Measurements from ENCODE around the gene CDC42BPG. TPM values are rescaled to one million over a fixed set of nuclear protein-coding genes. Genes with fewer than 3 reads are reported as not detected.

CDC42BPG gene
- total RNA-seq, 1 experiment from 2014 or later: 21.6 TPM

- TF ChIP-seq E2F5 (CRISPR knock-in tag; IDR thresholded peaks at IDR 0.05) (peak; percentile 34; the same call in 1 of the 2 replicates), STAT6 (CRISPR knock-in tag; conservative IDR thresholded peaks at IDR 0.05; ENCODE audit: low read depth) (no peak), ATF3 (CRISPR knock-in tag; conservative IDR thresholded peaks at IDR 0.05) (no peak), SMAD3 (CRISPR knock-in tag; IDR thresholded peaks at IDR 0.05; ENCODE audit: borderline replicate concordance) (0 out of 2 replicates have a peak, but pooled peaks have one; percentile 4), ZNF671 (CRISPR knock-in tag; IDR thresholded peaks at IDR 0.05) (no peak), ZNF416 (CRISPR knock-in tag; IDR thresholded peaks at IDR 0.05) (0 out of 2 replicates have a peak, but pooled peaks have one; percentile 18), EMX1 (CRISPR knock-in tag; IDR thresholded peaks at IDR 0.05) (no peak), MLX (CRISPR knock-in tag; IDR thresholded peaks at IDR 0.05) (no peak), ZNF317 (CRISPR knock-in tag; IDR thresholded peaks at IDR 0.05; ENCODE audit: borderline replicate concordance, low read depth) (no peak), ATF2 (CRISPR knock-in tag; IDR thresholded peaks at IDR 0.05; ENCODE audit: borderline replicate concordance, low read depth) (no peak), RELA (CRISPR knock-in tag; IDR thresholded peaks at IDR 0.05; ENCODE audit: borderline replicate concordance) (0 out of 2 replicates have a peak, but pooled peaks have one; percentile 73), NR1H2 (CRISPR knock-in tag; IDR thresholded peaks at IDR 0.05) (no peak), CREM (CRISPR knock-in tag; IDR thresholded peaks at IDR 0.05) (no peak), ZNF121 (CRISPR knock-in tag; IDR thresholded peaks at IDR 0.05) (no peak), FOXP1 (CRISPR knock-in tag; IDR thresholded peaks at IDR 0.05; ENCODE audit: borderline replicate concordance) (no peak; the same call in 1 of the 2 replicates), ZNF396 (CRISPR knock-in tag; IDR thresholded peaks at IDR 0.05; ENCODE audit: borderline replicate concordance) (no peak), ZNF263 (CRISPR knock-in tag; IDR thresholded peaks at IDR 0.05; ENCODE audit: low read depth) (0 out of 2 replicates have a peak, but pooled peaks have one; percentile 8), RORB (CRISPR knock-in tag; IDR thresholded peaks at IDR 0.05) (0 out of 2 replicates have a peak, but pooled peaks have one; percentile 67), ZNF138 (CRISPR knock-in tag; conservative IDR thresholded peaks at IDR 0.05) (no peak), ZSCAN18 (CRISPR knock-in tag; IDR thresholded peaks at IDR 0.05) (no peak), ZMAT4 (CRISPR knock-in tag; IDR thresholded peaks at IDR 0.05) (peak; percentile 57; the same call in 1 of the 2 replicates)
These were observed 34.2 kb upstream of the CDC42BPG start, which contains the start of gene EHD1 (continued) for GRCh38 chr11:64878494-64879243.
